OCI-LY7 (cell line): ENCODE measurements around the gene HAAO.

Experiments
- EZH2phosphoT487 ChIP-seq: fragments of 200-600 bp; sonication (generic); IDR thresholded peaks from 2 replicates; pipeline ENCODE4 v1.6.1; 2018; ENCODE audit warnings: low read depth, borderline replicate concordance, mild to moderate bottlenecking, mixed run types, antibody characterized with exemption, low read length, moderate library complexity, mixed read lengths
- TF ChIP-seq, protein P1 (sequence below): fragments of 200-600 bp; sonication (generic); conservative IDR thresholded peaks from 2 replicates; pipeline ENCODE4 v1.5.1; 2014; ENCODE audit warnings: mild to moderate bottlenecking, antibody characterized with exemption, low read length, moderate library complexity, mixed read lengths

DNA sequence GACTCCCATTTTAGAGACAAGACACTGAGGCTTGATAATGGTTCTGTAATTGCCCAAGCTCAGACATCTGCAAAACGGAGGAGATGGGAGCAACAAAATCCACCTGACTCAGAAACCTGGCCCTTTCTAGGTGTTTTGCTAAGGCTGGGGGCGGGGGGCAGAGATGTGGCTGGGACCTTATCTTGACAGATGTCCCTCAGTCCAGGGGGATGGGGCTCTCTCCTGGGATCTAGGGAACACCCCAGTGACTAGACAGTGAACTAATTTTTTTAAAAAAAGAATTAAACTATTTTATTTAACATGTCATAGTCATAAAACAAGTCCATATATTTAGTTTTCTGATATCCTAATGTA lies 32.0 kb upstream of the HAAO start:
- TF ChIP-seq, protein P1, sequence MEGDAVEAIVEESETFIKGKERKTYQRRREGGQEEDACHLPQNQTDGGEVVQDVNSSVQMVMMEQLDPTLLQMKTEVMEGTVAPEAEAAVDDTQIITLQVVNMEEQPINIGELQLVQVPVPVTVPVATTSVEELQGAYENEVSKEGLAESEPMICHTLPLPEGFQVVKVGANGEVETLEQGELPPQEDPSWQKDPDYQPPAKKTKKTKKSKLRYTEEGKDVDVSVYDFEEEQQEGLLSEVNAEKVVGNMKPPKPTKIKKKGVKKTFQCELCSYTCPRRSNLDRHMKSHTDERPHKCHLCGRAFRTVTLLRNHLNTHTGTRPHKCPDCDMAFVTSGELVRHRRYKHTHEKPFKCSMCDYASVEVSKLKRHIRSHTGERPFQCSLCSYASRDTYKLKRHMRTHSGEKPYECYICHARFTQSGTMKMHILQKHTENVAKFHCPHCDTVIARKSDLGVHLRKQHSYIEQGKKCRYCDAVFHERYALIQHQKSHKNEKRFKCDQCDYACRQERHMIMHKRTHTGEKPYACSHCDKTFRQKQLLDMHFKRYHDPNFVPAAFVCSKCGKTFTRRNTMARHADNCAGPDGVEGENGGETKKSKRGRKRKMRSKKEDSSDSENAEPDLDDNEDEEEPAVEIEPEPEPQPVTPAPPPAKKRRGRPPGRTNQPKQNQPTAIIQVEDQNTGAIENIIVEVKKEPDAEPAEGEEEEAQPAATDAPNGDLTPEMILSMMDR = no peak
- TF ChIP-seq EZH2phosphoT487 = no peak
